Right atrium auricular region (tissue), 2 donors: ENCODE measurements around the gene HYOU1. TPM values are rescaled to one million over a fixed set of nuclear protein-coding genes. Genes with fewer than 3 reads are reported as not detected.

Experiments used
- DNase-seq: peaks from one replicate; pipeline ENCODE4 v3.0.0-alpha.2; 2019; ENCODE audit warnings: low spot score
- H3K27ac ChIP-seq, 2 donors: fragments of 200-600 bp; sonication (generic); 1 replicate in 1 of 2; 2 replicates in 1 of 2; pipeline ENCODE4 v1.5.1; 2016 to 2019
- H3K27me3 ChIP-seq, 2 donors: fragments of 200-600 bp; sonication (generic); one replicate each; pipeline versions ENCODE4 v1.5.1 to v1.6.0; 2017 to 2019
- H3K36me3 ChIP-seq: fragments of 200-600 bp; sonication (generic); one replicate; pipeline ENCODE4 v1.5.1; 2016
- H3K4me1 ChIP-seq, 2 donors: fragments of 200-600 bp; sonication (generic); one replicate each; pipeline versions ENCODE4 v1.5.1 to v1.6.0; 2017 to 2019
- H3K4me3 ChIP-seq, 2 donors: fragments of 200-600 bp; sonication (generic); 1 replicate in 1 of 2; 2 replicates in 1 of 2; pipeline ENCODE4 v1.5.1; 2017 to 2019; ENCODE audit warnings: mild to moderate bottlenecking in 1 of 2, moderate library complexity in 1 of 2
- H3K9me3 ChIP-seq, 2 donors: fragments of 200-600 bp; sonication (generic); one replicate each; pipeline ENCODE4 v1.5.1; 2019
- total RNA-seq, 2 donors: library from RNA; depleted of rRNA; stranded (reverse); fragments of >200 nt; gene quantifications; one replicate each; pipeline ENCODE4 v1.1.0, GENCODE V29; 2016
- TF ChIP-seq, protein P1 (sequence below), 2 donors: fragments of 200-600 bp; sonication (generic); IDR thresholded peaks; one replicate each; pipeline ENCODE4 v1.5.1; 2019; ENCODE audit warnings: antibody characterized with exemption in 2 of 2

HYOU1 gene
- total RNA-seq, 2 donors from 2014 or later = 56.8 to 69.7 TPM

DNA sequence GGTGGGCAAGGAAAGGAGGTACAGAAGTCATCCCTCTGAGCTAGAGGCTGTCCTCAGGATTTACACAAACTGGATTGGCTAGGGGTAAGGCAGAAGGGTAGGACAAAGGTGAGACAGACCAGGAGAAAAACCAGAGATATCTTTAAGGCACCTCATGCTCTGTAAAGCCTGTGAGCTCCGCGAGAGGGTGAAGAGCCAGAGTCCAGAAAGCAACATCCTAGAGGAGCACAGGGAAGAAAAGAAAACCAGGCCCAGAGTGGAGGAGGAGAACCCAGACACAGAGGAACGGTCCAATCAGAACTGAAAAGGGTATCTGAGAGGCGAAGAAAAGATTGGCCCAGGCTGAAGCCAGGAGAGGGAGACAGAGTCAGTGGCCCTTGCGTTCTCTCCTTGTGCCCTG lies 31.5 kb downstream of the HYOU1 start:
- TF ChIP-seq, protein P1, sequence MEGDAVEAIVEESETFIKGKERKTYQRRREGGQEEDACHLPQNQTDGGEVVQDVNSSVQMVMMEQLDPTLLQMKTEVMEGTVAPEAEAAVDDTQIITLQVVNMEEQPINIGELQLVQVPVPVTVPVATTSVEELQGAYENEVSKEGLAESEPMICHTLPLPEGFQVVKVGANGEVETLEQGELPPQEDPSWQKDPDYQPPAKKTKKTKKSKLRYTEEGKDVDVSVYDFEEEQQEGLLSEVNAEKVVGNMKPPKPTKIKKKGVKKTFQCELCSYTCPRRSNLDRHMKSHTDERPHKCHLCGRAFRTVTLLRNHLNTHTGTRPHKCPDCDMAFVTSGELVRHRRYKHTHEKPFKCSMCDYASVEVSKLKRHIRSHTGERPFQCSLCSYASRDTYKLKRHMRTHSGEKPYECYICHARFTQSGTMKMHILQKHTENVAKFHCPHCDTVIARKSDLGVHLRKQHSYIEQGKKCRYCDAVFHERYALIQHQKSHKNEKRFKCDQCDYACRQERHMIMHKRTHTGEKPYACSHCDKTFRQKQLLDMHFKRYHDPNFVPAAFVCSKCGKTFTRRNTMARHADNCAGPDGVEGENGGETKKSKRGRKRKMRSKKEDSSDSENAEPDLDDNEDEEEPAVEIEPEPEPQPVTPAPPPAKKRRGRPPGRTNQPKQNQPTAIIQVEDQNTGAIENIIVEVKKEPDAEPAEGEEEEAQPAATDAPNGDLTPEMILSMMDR (IDR thresholded peaks at IDR 0.05) = no peak
- Histone ChIP-seq H3K4me3 (no peak overlapping the region), H3K27me3 (no peaks in the 10 kb centered on the region), H3K4me1 (peaks cover 0 to 38% of the 10 kb centered on the region in 2 donors), H3K9me3 (no peaks in the 10 kb centered on the region), H3K36me3 (peaks cover 37% of the 10 kb centered on the region), H3K27ac (no peak overlapping the region)
- DNase-seq = no peak

DNA sequence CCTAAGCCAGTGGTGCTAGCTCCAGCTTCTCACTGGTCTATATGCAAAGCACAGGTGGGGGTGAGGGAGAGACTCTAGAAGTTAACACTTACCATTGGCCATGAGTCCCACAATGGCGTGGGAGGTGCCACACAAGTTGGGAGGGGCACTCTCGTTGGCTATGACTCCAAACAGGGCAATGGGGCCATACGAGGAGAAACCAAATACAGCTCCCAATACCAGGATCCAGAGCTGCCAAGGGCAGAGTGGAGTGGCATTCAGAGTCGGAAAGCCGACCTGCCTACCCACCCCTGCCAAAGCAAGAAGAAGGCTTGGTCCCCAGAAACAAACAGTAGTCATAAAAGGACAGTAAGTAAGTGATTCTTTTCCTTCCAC lies 31.9 kb downstream of the HYOU1 start:
- TF ChIP-seq, protein P1 (IDR thresholded peaks at IDR 0.05) = no peak
- no peaks in the 10 kb centered on the region for H3K27me3 ChIP-seq
- no peaks in the 10 kb centered on the region for H3K9me3 ChIP-seq
- no peak for DNase-seq
- no peak overlapping the region for H3K4me3 ChIP-seq
- H3K27ac ChIP-seq = peak overlapping the region in 1 of 2 donors; percentile 35
- peaks cover 37% of the 10 kb centered on the region for H3K36me3 ChIP-seq
- peaks cover 0 to 40% of the 10 kb centered on the region in 2 donors for H3K4me1 ChIP-seq

DNA sequence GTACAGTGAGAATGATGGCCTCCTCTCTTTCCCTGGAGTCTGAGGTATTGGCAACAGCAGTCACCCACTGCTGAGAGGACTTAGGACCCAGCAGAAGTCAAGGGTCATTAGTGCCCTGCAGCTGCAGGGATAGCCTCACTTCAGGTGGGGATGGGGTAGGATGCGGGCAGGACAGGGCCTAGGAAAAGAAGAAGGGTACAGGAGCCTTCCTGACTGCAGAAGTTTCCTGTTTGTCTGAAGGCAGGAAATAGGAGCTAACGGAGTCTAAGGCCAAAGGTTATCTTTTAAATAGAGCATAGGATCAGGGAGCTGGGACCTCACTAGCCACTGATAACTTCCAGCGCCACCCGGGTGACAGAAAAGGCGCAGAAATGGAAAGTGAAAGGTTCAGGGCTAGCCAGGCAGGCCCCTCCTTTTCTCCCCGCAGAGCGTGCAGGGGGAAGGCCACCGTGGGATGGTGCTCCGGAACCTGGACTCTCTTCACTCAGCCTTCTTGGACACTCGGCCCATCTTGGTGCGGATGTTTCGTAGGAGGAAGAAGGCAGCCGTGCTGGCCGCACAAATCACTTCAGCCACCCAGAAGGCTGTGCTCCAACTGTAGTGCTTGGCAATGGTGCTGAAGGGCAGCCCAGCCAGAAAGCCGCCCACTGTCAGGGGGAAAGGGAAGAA lies 32.4 kb downstream of the HYOU1 start:
- Histone ChIP-seq H3K27me3 (no peaks in the 10 kb centered on the region), H3K4me3 (no peak overlapping the region), H3K36me3 (peaks cover 37% of the 10 kb centered on the region), H3K27ac (peak overlapping the region; percentile 20 to 35), H3K9me3 (no peaks in the 10 kb centered on the region), H3K4me1 (peaks cover 0 to 40% of the 10 kb centered on the region in 2 donors)
- no peak for DNase-seq
- TF ChIP-seq, protein P1 (IDR thresholded peaks at IDR 0.05) = no peak

DNA sequence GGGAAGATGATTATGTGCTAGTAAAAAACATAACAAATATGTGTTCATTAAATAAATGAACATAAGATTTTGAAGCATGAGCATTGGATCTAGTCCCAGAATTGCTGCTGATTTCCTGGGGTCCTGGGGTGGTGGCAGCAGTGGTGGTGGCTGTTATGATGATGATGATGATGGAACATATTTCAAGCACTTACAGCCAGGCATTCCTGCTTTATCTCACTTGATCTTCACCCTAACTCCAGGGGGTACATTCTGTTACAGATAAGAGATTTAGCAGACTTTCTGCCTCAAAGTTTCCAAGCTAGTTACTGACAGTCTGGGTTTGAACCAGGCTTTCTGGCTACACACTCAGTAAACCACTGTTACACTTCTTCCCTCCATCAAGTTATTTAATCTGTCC lies 33.3 kb downstream of the HYOU1 start:
- TF ChIP-seq, protein P1 (IDR thresholded peaks at IDR 0.05) = no peak
- DNase-seq = no peak
- Histone ChIP-seq H3K36me3 (peaks cover 37% of the 10 kb centered on the region), H3K9me3 (no peaks in the 10 kb centered on the region), H3K4me3 (no peak overlapping the region), H3K27me3 (no peaks in the 10 kb centered on the region), H3K4me1 (peaks cover 0 to 36% of the 10 kb centered on the region in 2 donors), H3K27ac (no peak overlapping the region)

DNA sequence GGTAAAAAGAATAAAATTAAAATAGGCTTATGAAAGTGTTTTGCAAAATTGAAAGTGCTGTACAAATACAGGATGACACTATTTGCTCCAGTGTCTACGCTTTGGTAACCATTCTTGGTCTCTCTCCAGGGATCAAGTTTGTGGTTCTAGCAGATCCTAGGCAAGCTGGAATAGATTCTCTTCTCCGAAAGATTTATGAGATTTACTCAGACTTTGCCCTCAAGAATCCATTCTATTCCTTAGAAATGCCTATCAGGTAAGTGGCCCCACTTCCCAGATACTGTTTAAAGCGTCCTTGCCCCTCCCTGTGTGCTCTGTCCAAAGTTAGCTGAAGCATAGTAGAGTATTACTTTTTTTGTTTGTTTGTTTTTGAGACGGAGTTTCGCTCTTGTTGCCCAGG lies 35.4 kb downstream of the HYOU1 start:
- H3K36me3 ChIP-seq = peaks cover 44% of the 10 kb centered on the region
- H3K4me3 ChIP-seq = no peak overlapping the region
- no peaks in the 10 kb centered on the region for H3K27me3 ChIP-seq
- no peaks in the 10 kb centered on the region for H3K9me3 ChIP-seq
- TF ChIP-seq, protein P1 (IDR thresholded peaks at IDR 0.05) = no peak
- peaks cover 0 to 42% of the 10 kb centered on the region in 2 donors for H3K4me1 ChIP-seq
- no peak for DNase-seq
- H3K27ac ChIP-seq = no peak overlapping the region

DNA sequence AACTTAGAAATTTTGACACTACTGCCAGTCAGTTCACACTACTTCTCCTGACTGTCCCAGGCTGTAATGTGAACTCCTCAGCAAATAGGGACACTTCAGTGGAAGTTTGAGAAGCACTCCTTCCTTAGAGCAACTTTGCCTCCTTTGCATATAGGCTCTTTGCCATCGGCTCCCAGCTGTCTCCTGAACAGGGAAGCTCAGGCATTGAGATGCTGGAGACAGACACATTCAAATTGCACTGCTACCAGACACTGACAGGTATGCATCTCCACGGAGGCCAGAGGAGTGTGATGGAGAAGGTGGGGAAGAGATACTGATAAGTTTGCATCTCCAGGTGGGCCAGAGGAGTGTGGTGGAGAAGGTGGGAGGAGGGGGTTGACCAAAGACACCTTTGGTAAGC lies 37.0 kb downstream of the HYOU1 start:
- TF ChIP-seq, protein P1 (IDR thresholded peaks at IDR 0.05) = no peak
- Histone ChIP-seq H3K9me3 (no peaks in the 10 kb centered on the region), H3K27ac (peak overlapping the region in 1 of 2 donors; percentile 93), H3K36me3 (peaks cover 53% of the 10 kb centered on the region), H3K27me3 (no peaks in the 10 kb centered on the region), H3K4me3 (no peak overlapping the region), H3K4me1 (peaks cover 0 to 52% of the 10 kb centered on the region in 2 donors)
- DNase-seq = no peak
